Activated CD8-positive, alpha-beta memory T cell treated with anti-CD3 and anti-CD28 coated beads, Interleukin-2, amount 10 ng/mL, durations not matched to agents 7 days and 5 days (primary cell): ENCODE measurements around the gene UTP25. TPM values are rescaled to one million over a fixed set of nuclear protein-coding genes. Genes with fewer than 3 reads are reported as not detected.

Experiments used
- ATAC-seq: fragments of 150-1000 bp; cut with Tn5 transposase; one replicate; pipeline ENCODE4 v1.10.0; 2021; ENCODE audit warnings: moderate library complexity
- CTCF ChIA-PET: fragments of 350-600 bp; sonication (Branson Sonifier 250); formaldehyde crosslinking; loops from one replicate; lab custom pipeline; 2021; ENCODE audit warnings: antibody characterized with exemption; lab: Charles Lee
- DNase-seq: peaks from one replicate; pipeline ENCODE4 v3.0.0-alpha.2; 2020
- H3K27ac Mint-ChIP-seq: one replicate; pipeline ENCODE4 v1.8.0; 2021; ENCODE audit warnings: mild to moderate bottlenecking, mixed read lengths
- H3K27me3 Mint-ChIP-seq: one replicate; pipeline ENCODE4 v1.8.0; 2021; ENCODE audit warnings: mixed read lengths
- H3K36me3 Mint-ChIP-seq: one replicate; pipeline ENCODE4 v1.8.0; 2021; ENCODE audit warnings: mild to moderate bottlenecking, mixed read lengths
- H3K4me1 Mint-ChIP-seq: one replicate; pipeline ENCODE4 v1.8.0; 2021; ENCODE audit warnings: mixed read lengths
- H3K4me3 Mint-ChIP-seq: one replicate; pipeline ENCODE4 v1.8.0; 2021; ENCODE audit warnings: mild to moderate bottlenecking, moderate library complexity, mixed read lengths
- H3K9me3 Mint-ChIP-seq: one replicate; pipeline ENCODE4 v1.8.0; 2022; ENCODE audit warnings: low read depth, mixed read lengths
- total RNA-seq, 2 experiments: library from RNA; stranded (reverse); gene quantifications; one replicate each; pipeline ENCODE4 v1.2.3, GENCODE V29; 2021

The UTP25 gene
- total RNA-seq, 2 experiments from 2014 or later: 4.7 to 9.7 TPM

- ATAC-seq: no peak
- peaks cover 48% of the 10 kb centered on the region for H3K4me1 Mint-ChIP-seq
- no peak overlapping the region for H3K4me3 Mint-ChIP-seq
- peak overlapping the region; percentile 29 for H3K27ac Mint-ChIP-seq
- CTCF ChIA-PET: no interaction called here
- peaks cover 35% of the 10 kb centered on the region for H3K36me3 Mint-ChIP-seq
- H3K27me3 Mint-ChIP-seq: no peaks in the 10 kb centered on the region
- no peaks in the 10 kb centered on the region for H3K9me3 Mint-ChIP-seq
- no peak for DNase-seq
Observed at GRCh38 chr1:209830722-209831121, 3.0 kb downstream of the UTP25 start.

- H3K27me3 Mint-ChIP-seq: no peaks in the 10 kb centered on the region
- ATAC-seq: no peak
- H3K36me3 Mint-ChIP-seq: peaks cover 41% of the 10 kb centered on the region
- DNase-seq: no peak
- H3K4me1 Mint-ChIP-seq: peaks cover 54% of the 10 kb centered on the region
- H3K9me3 Mint-ChIP-seq: no peaks in the 10 kb centered on the region
- CTCF ChIA-PET: interaction anchor here (1.5 kb wide), 1 partner anchor 17 kb away, joined by 3 read pairs; no protein-coding TSS in a partner anchor
- H3K27ac Mint-ChIP-seq: no peak overlapping the region
- H3K4me3 Mint-ChIP-seq: no peak overlapping the region
Observed at GRCh38 chr1:209831615-209832014, 3.8 kb downstream of the UTP25 start.

- no peaks in the 10 kb centered on the region for H3K27me3 Mint-ChIP-seq
- no peaks in the 10 kb centered on the region for H3K9me3 Mint-ChIP-seq
- H3K4me3 Mint-ChIP-seq: no peak overlapping the region
- peaks cover 63% of the 10 kb centered on the region for H3K36me3 Mint-ChIP-seq
- ATAC-seq: peak; percentile 67
- H3K4me1 Mint-ChIP-seq: peaks cover 37% of the 10 kb centered on the region
- CTCF ChIA-PET: interaction anchor here (1.0 to 2.2 kb wide), 2 partner anchors 13 to 25 kb away, joined by 3 to 6 read pairs; no protein-coding TSS in a partner anchor
- no peak for DNase-seq
- H3K27ac Mint-ChIP-seq: no peak overlapping the region
Observed at GRCh38 chr1:209835782-209836298, 8.1 kb downstream of the UTP25 start.

- Mint-ChIP-seq H3K27me3 (no peaks in the 10 kb centered on the region), H3K4me3 (no peak overlapping the region), H3K9me3 (no peaks in the 10 kb centered on the region), H3K4me1 (peaks cover 34% of the 10 kb centered on the region), H3K27ac (no peak overlapping the region), H3K36me3 (peaks cover 57% of the 10 kb centered on the region)
- DNase-seq: no peak
- no peak for ATAC-seq
- CTCF ChIA-PET: interaction anchor here (1.2 kb wide), 1 partner anchor 16 kb away, joined by 4 read pairs; no protein-coding TSS in a partner anchor
Observed at GRCh38 chr1:209837671-209838070, 9.9 kb downstream of the UTP25 start.

- Mint-ChIP-seq H3K4me1 (peaks cover 34% of the 10 kb centered on the region), H3K4me3 (no peak overlapping the region), H3K27ac (no peak overlapping the region), H3K9me3 (no peaks in the 10 kb centered on the region), H3K36me3 (peaks cover 59% of the 10 kb centered on the region), H3K27me3 (no peaks in the 10 kb centered on the region)
- CTCF ChIA-PET: interaction anchor here (0.8 to 1.2 kb wide), 2 partner anchors 17 to 101 kb away, joined by 3 to 4 read pairs; no protein-coding TSS in a partner anchor
- ATAC-seq: no peak
- DNase-seq: no peak
Observed at GRCh38 chr1:209838537-209838936, 10.8 kb downstream of the UTP25 start.

- H3K9me3 Mint-ChIP-seq: no peaks in the 10 kb centered on the region
- peaks cover 53% of the 10 kb centered on the region for H3K36me3 Mint-ChIP-seq
- CTCF ChIA-PET: interaction anchor here (0.7 to 1.0 kb wide), 2 partner anchors 17 to 20 kb away, joined by 3 to 6 read pairs; no protein-coding TSS in a partner anchor
- H3K27ac Mint-ChIP-seq: no peak overlapping the region
- ATAC-seq: no peak
- peaks cover 24% of the 10 kb centered on the region for H3K4me1 Mint-ChIP-seq
- DNase-seq: no peak
- H3K4me3 Mint-ChIP-seq: no peak overlapping the region
- no peaks in the 10 kb centered on the region for H3K27me3 Mint-ChIP-seq
Observed at GRCh38 chr1:209839875-209840546, 12.2 kb downstream of the UTP25 start.

GRCh38 chr1:209840611-209841010, 12.8 kb downstream of the UTP25 start:
- no peak overlapping the region for H3K27ac Mint-ChIP-seq
- peaks cover 18% of the 10 kb centered on the region for H3K4me1 Mint-ChIP-seq
- H3K27me3 Mint-ChIP-seq: no peaks in the 10 kb centered on the region
- no peaks in the 10 kb centered on the region for H3K9me3 Mint-ChIP-seq
- H3K4me3 Mint-ChIP-seq: no peak overlapping the region
- H3K36me3 Mint-ChIP-seq: peaks cover 52% of the 10 kb centered on the region
- ATAC-seq (no peak), DNase-seq (no peak)
- CTCF ChIA-PET: interaction anchor here (0.7 to 1.3 kb wide), 3 partner anchors 17 to 19 kb away, joined by 3 to 6 read pairs (median 3); no protein-coding TSS in a partner anchor

GRCh38 chr1:209844695-209845407, 17.1 kb downstream of the UTP25 start:
- peaks cover 42% of the 10 kb centered on the region for H3K36me3 Mint-ChIP-seq

GRCh38 chr1:209845408-209845725, 17.6 kb downstream of the UTP25 start:
- H3K36me3 Mint-ChIP-seq: peaks cover 41% of the 10 kb centered on the region
- CTCF ChIA-PET: interaction anchor here (0.6 to 3.1 kb wide), 2 partner anchors 15 to 140 kb away, joined by 3 to 8 read pairs; no protein-coding TSS in a partner anchor
- H3K9me3 Mint-ChIP-seq: no peaks in the 10 kb centered on the region
- H3K27me3 Mint-ChIP-seq: no peaks in the 10 kb centered on the region
- no peak overlapping the region for H3K27ac Mint-ChIP-seq
- no peak for DNase-seq
- H3K4me3 Mint-ChIP-seq: no peak overlapping the region
- H3K4me1 Mint-ChIP-seq: no peaks in the 10 kb centered on the region
- no peak for ATAC-seq

More at GRCh38 chr1:209844695-209845407, 17.1 kb downstream of the UTP25 start:
- ATAC-seq (no peak), DNase-seq (no peak)
- H3K9me3 Mint-ChIP-seq: no peaks in the 10 kb centered on the region
- H3K27ac Mint-ChIP-seq: no peak overlapping the region
- no peak overlapping the region for H3K4me3 Mint-ChIP-seq
- CTCF ChIA-PET: interaction anchor here (0.6 to 3.1 kb wide), 3 partner anchors 16 to 275 kb away, joined by 3 to 8 read pairs (median 3); no protein-coding TSS in a partner anchor
- peaks cover 4% of the 10 kb centered on the region for H3K4me1 Mint-ChIP-seq
- H3K27me3 Mint-ChIP-seq: no peaks in the 10 kb centered on the region

- no peak overlapping the region for H3K4me3 Mint-ChIP-seq
Observed at GRCh38 chr1:209849388-209849787, 21.6 kb downstream of the UTP25 start.

GRCh38 chr1:209850342-209850979, 22.7 kb downstream of the UTP25 start:
- Mint-ChIP-seq H3K36me3 (peaks cover 30% of the 10 kb centered on the region), H3K27me3 (no peaks in the 10 kb centered on the region), H3K27ac (no peak overlapping the region), H3K4me3 (no peak overlapping the region), H3K4me1 (peaks cover 3% of the 10 kb centered on the region), H3K9me3 (no peaks in the 10 kb centered on the region)
- CTCF ChIA-PET: interaction anchor here (1.5 to 2.2 kb wide), 2 partner anchors 9 to 105 kb away, joined by 3 to 17 read pairs; no protein-coding TSS in a partner anchor
- ATAC-seq (no peak), DNase-seq (peak; percentile 49)

More at GRCh38 chr1:209849388-209849787, 21.6 kb downstream of the UTP25 start:
- no peaks in the 10 kb centered on the region for H3K27me3 Mint-ChIP-seq
- peaks cover 3% of the 10 kb centered on the region for H3K4me1 Mint-ChIP-seq
- DNase-seq: no peak
- peaks cover 34% of the 10 kb centered on the region for H3K36me3 Mint-ChIP-seq
- H3K9me3 Mint-ChIP-seq: no peaks in the 10 kb centered on the region
- CTCF ChIA-PET: interaction anchor here (1.4 to 2.2 kb wide), 3 partner anchors 10 to 104 kb away, joined by 3 to 17 read pairs (median 3); no protein-coding TSS in a partner anchor
- no peak for ATAC-seq
- no peak overlapping the region for H3K27ac Mint-ChIP-seq

- Mint-ChIP-seq H3K9me3 (no peaks in the 10 kb centered on the region), H3K36me3 (peaks cover 22% of the 10 kb centered on the region), H3K27ac (no peak overlapping the region), H3K4me3 (no peak overlapping the region), H3K27me3 (no peaks in the 10 kb centered on the region), H3K4me1 (peaks cover 3% of the 10 kb centered on the region)
- CTCF ChIA-PET: no interaction called here
- ATAC-seq: no peak
- DNase-seq: no peak
Observed at GRCh38 chr1:209853676-209854075, 25.9 kb downstream of the UTP25 start.

- H3K27me3 Mint-ChIP-seq: no peaks in the 10 kb centered on the region
- no peak for ATAC-seq
- no peak overlapping the region for H3K4me3 Mint-ChIP-seq
- H3K36me3 Mint-ChIP-seq: peaks cover 22% of the 10 kb centered on the region
- CTCF ChIA-PET: interaction anchor here (1.6 kb wide), 1 partner anchor 31 kb away, joined by 5 read pairs; no protein-coding TSS in a partner anchor
- H3K9me3 Mint-ChIP-seq: no peaks in the 10 kb centered on the region
- no peak overlapping the region for H3K27ac Mint-ChIP-seq
- DNase-seq: no peak
- peaks cover 3% of the 10 kb centered on the region for H3K4me1 Mint-ChIP-seq
Observed at GRCh38 chr1:209854196-209854595, 26.4 kb downstream of the UTP25 start.
